ENCODE data around the gene C17orf114.

Gene C17orf114

GRCh38 chr17:4806456-4806776 is 4.3 kb upstream of the C17orf114 start:
- H3K9me3 ChIP-seq = no peaks in the 10 kb centered on the region
- H3K36me3 ChIP-seq = no peaks in the 10 kb centered on the region
- TF ChIP-seq CTCF (IDR thresholded peaks at IDR 0.05) = no peak
- H3K27ac ChIP-seq = no peak overlapping the region
- peaks cover 9 to 10% of the 10 kb centered on the region in 2 experiments for H3K4me1 ChIP-seq (ENCODE audit: control insufficient read depth in 1 of 2, insufficient read depth in 1 of 2, low read depth in 1 of 2, low read length in 1 of 2)
- H3K4me3 ChIP-seq (ENCODE audit: low read depth in 1 of 2, low read length in 1 of 2) = peak overlapping the region; percentile 60 to 84
- peaks cover 85% of the 10 kb centered on the region for H3K27me3 ChIP-seq

GRCh38 chr17:4800462-4801196 is 1.5 kb downstream of the C17orf114 start:
- no peak for TF ChIP-seq CTCF (IDR thresholded peaks at IDR 0.05)
- H3K4me3 ChIP-seq (ENCODE audit: low read depth in 1 of 2, low read length in 1 of 2) = no peak overlapping the region

GRCh38 chr17:4796552-4796920 is 5.6 kb downstream of the C17orf114 start:
- Histone ChIP-seq H3K27ac (peak overlapping the region; percentile 81), H3K4me1 (ENCODE audit: control insufficient read depth in 1 of 2, insufficient read depth in 1 of 2, low read depth in 1 of 2, low read length in 1 of 2) (peaks cover 8 to 17% of the 10 kb centered on the region in 2 experiments), H3K36me3 (peaks cover 18% of the 10 kb centered on the region), H3K4me3 (ENCODE audit: low read depth in 1 of 2, low read length in 1 of 2) (peak overlapping the region; percentile 69 to 92), H3K9me3 (no peaks in the 10 kb centered on the region), H3K27me3 (peaks cover 28% of the 10 kb centered on the region)
- TF ChIP-seq CTCF (IDR thresholded peaks at IDR 0.05) = no peak

More at GRCh38 chr17:4800462-4801196, 1.5 kb downstream of the C17orf114 start:
- peaks cover 18% of the 10 kb centered on the region for H3K36me3 ChIP-seq
- no peak overlapping the region for H3K27ac ChIP-seq
- H3K9me3 ChIP-seq = no peaks in the 10 kb centered on the region
- H3K27me3 ChIP-seq = peaks cover 36% of the 10 kb centered on the region
- peaks cover 8 to 14% of the 10 kb centered on the region in 2 experiments for H3K4me1 ChIP-seq (ENCODE audit: control insufficient read depth in 1 of 2, insufficient read depth in 1 of 2, low read depth in 1 of 2, low read length in 1 of 2)

GRCh38 chr17:4795168-4795567 is 7.0 kb downstream of the C17orf114 start:
- H3K4me1 ChIP-seq (ENCODE audit: control insufficient read depth in 1 of 2, insufficient read depth in 1 of 2, low read depth in 1 of 2, low read length in 1 of 2) = peaks cover 16 to 22% of the 10 kb centered on the region in 2 experiments
- H3K36me3 ChIP-seq = peaks cover 18% of the 10 kb centered on the region
- no peak for TF ChIP-seq CTCF (IDR thresholded peaks at IDR 0.05)
- H3K4me3 ChIP-seq (ENCODE audit: low read depth in 1 of 2, low read length in 1 of 2) = peak overlapping the region; percentile 69 to 92
- no peaks in the 10 kb centered on the region for H3K9me3 ChIP-seq
- peaks cover 39% of the 10 kb centered on the region for H3K27me3 ChIP-seq
- H3K27ac ChIP-seq = peak overlapping the region; percentile 81

GRCh38 chr17:4790705-4791088 is 11.4 kb downstream of the C17orf114 start:
- H3K27ac ChIP-seq = peak overlapping the region; percentile 90
- no peak for TF ChIP-seq CTCF (IDR thresholded peaks at IDR 0.05)

More at GRCh38 chr17:4790705-4791088, 11.4 kb downstream of the C17orf114 start:
- Histone ChIP-seq H3K4me3 (ENCODE audit: low read depth in 1 of 2, low read length in 1 of 2) (peak overlapping the region; percentile 79 to 84), H3K27me3 (peaks cover 82% of the 10 kb centered on the region), H3K9me3 (no peaks in the 10 kb centered on the region), H3K36me3 (no peaks in the 10 kb centered on the region), H3K4me1 (ENCODE audit: control insufficient read depth in 1 of 2, insufficient read depth in 1 of 2, low read depth in 1 of 2, low read length in 1 of 2) (peaks cover 24 to 33% of the 10 kb centered on the region in 2 experiments)
